GM18511 (cell line): ENCODE results near the gene CTNND2.

Experiments
- ATAC-seq: cut with Tn5 transposase; IDR thresholded peaks from one replicate; pipeline ENCODE4 v1.9.1; 2021; ENCODE audit warnings: mild to moderate bottlenecking, moderate library complexity; ENCODE audit not compliant: unreplicated experiment

The CTNND2 gene

GRCh38 chr5:11780641-11781345, 123.5 kb downstream of the CTNND2 start:
- no peak for ATAC-seq

GRCh38 chr5:11777096-11777495, 127.2 kb downstream of the CTNND2 start:
- ATAC-seq, result no peak

GRCh38 chr5:11770310-11770709, 133.9 kb downstream of the CTNND2 start:
- no peak for ATAC-seq

GRCh38 chr5:11760934-11761603, 143.2 kb downstream of the CTNND2 start:
- no peak for ATAC-seq

GRCh38 chr5:11758321-11758720, 145.9 kb downstream of the CTNND2 start:
- ATAC-seq, result no peak

- no peak for ATAC-seq
Measured at GRCh38 chr5:11757661-11758060, 146.6 kb downstream of the CTNND2 start.

GRCh38 chr5:11737010-11737409, 167.2 kb downstream of the CTNND2 start:
- ATAC-seq, result no peak

GRCh38 chr5:11734369-11734768, 169.9 kb downstream of the CTNND2 start:
- no peak for ATAC-seq

- ATAC-seq, result no peak
Measured at GRCh38 chr5:11733840-11734192, 170.4 kb downstream of the CTNND2 start.

GRCh38 chr5:11733185-11733839, 170.9 kb downstream of the CTNND2 start:
- ATAC-seq, result no peak

GRCh38 chr5:11724940-11725339, 179.3 kb downstream of the CTNND2 start:
- no peak for ATAC-seq

GRCh38 chr5:11719888-11720481, 184.3 kb downstream of the CTNND2 start:
- no peak for ATAC-seq

GRCh38 chr5:11715461-11716196, 188.6 kb downstream of the CTNND2 start:
- ATAC-seq, result no peak

GRCh38 chr5:11711932-11712331, 192.3 kb downstream of the CTNND2 start:
- ATAC-seq, result no peak

- no peak for ATAC-seq
Measured at GRCh38 chr5:11709021-11709420, 195.2 kb downstream of the CTNND2 start.

GRCh38 chr5:11704916-11705315, 199.3 kb downstream of the CTNND2 start:
- ATAC-seq, result no peak

- ATAC-seq, result no peak
Measured at GRCh38 chr5:11700391-11700790, 203.9 kb downstream of the CTNND2 start.

GRCh38 chr5:11692636-11693035, 211.6 kb downstream of the CTNND2 start:
- no peak for ATAC-seq

GRCh38 chr5:11687498-11687897, 216.7 kb downstream of the CTNND2 start:
- no peak for ATAC-seq

- ATAC-seq, result no peak
Measured at GRCh38 chr5:11684607-11685006, 219.6 kb downstream of the CTNND2 start.

GRCh38 chr5:11683666-11684065, 220.6 kb downstream of the CTNND2 start:
- no peak for ATAC-seq
